Activated CD4-positive, alpha-beta T cell treated with anti-CD3 and anti-CD28 coated beads, Interleukin-2, amount 10 ng/mL, durations not matched to agents 24 days and 14 days (primary cell): ENCODE results near the gene DAG1. TPM values are rescaled to one million over a fixed set of nuclear protein-coding genes. Genes with fewer than 3 reads are reported as not detected.
A peak's percentile ranks its signal among the peaks of the same experiment; 100 is the strongest.

ENCODE experiments used
- DNase-seq: peaks from one replicate; pipeline ENCODE4 v3.0.0; 2022
- H3K27ac Mint-ChIP-seq: one replicate; pipeline ENCODE4 v1.8.0; 2022; ENCODE audit warnings: mild to moderate bottlenecking, mixed read lengths
- H3K27me3 Mint-ChIP-seq: one replicate; pipeline ENCODE4 v1.8.0; 2022; ENCODE audit warnings: mixed read lengths
- H3K36me3 Mint-ChIP-seq: one replicate; pipeline ENCODE4 v1.8.0; 2022; ENCODE audit warnings: low read depth, mild to moderate bottlenecking, mixed read lengths
- H3K4me1 Mint-ChIP-seq: one replicate; pipeline ENCODE4 v1.8.0; 2021; ENCODE audit warnings: mixed read lengths
- H3K4me3 Mint-ChIP-seq: one replicate; pipeline ENCODE4 v1.8.0; 2022; ENCODE audit warnings: mild to moderate bottlenecking, moderate library complexity, mixed read lengths
- H3K9me3 Mint-ChIP-seq: one replicate; pipeline ENCODE4 v1.8.0; 2021; ENCODE audit warnings: mixed read lengths
- intact Hi-C: fragments of 100-400 bp; cut with micrococcal nuclease; formaldehyde crosslinking; loops from one replicate; pipeline ENCODE4 v1.15.1; 2023
- total RNA-seq: library from RNA; stranded (reverse); gene quantifications from 2 replicates; pipeline ENCODE4 v1.2.3, GENCODE V29; 2022

The DAG1 gene
- 21.3 and 21.9 TPM in 2 replicates for total RNA-seq

- Mint-ChIP-seq H3K9me3 (no peaks in the 10 kb centered on the region), H3K4me1 (peaks cover 21% of the 10 kb centered on the region), H3K27me3 (no peaks in the 10 kb centered on the region)
Measured at GRCh38 chr3:49469936-49470713, at the start of gene DAG1. TSS of gene DAG1 (plus strand) at chr3:49470267. CDS start at chr3:49510535, 40,268 bp downstream.

GRCh38 chr3:49421890-49422378 lies 48.1 kb upstream of the DAG1 start:
- DNase-seq = no peak
- no peak overlapping the region for H3K4me3 Mint-ChIP-seq
- H3K4me1 Mint-ChIP-seq = peaks cover 29% of the 10 kb centered on the region
- H3K9me3 Mint-ChIP-seq = no peaks in the 10 kb centered on the region
- H3K36me3 Mint-ChIP-seq = peaks cover 39% of the 10 kb centered on the region
- no peaks in the 10 kb centered on the region for H3K27me3 Mint-ChIP-seq
- H3K27ac Mint-ChIP-seq = peak overlapping the region; percentile 48
- intact Hi-C loops = no loop called here

More at GRCh38 chr3:49469936-49470713, at the start of gene DAG1:
- DNase-seq = peak; percentile 99
- Mint-ChIP-seq H3K27ac (peak within 1 kb of the TSS; percentile 91), H3K36me3 (peaks cover 9% of the 10 kb centered on the region), H3K4me3 (peak within 1 kb of the TSS; percentile 93)
- intact Hi-C loops = loop anchor here (1.0 to 2.0 kb wide), 6 partner anchors 58 to 376 kb away; partner anchors contain the start of genes APEH, IP6K1, QRICH1 and TCTA

GRCh38 chr3:49422379-49423248 lies 47.5 kb upstream of the DAG1 start, which contains the start of gene AMT:
TSS of gene AMT (minus strand) at chr3:49422473. CDS start at chr3:49422450, 23 bp downstream.
- Mint-ChIP-seq H3K27ac (peak within 1 kb of the TSS; percentile 48), H3K27me3 (no peaks in the 10 kb centered on the region)
- intact Hi-C loops = no loop called here

GRCh38 chr3:49424816-49425215 lies 45.3 kb upstream of the DAG1 start:
- H3K27ac Mint-ChIP-seq = no peak overlapping the region
- H3K36me3 Mint-ChIP-seq = peaks cover 32% of the 10 kb centered on the region
- no peak for DNase-seq
- H3K4me1 Mint-ChIP-seq = peaks cover 26% of the 10 kb centered on the region
- H3K9me3 Mint-ChIP-seq = no peaks in the 10 kb centered on the region
- intact Hi-C loops = loop anchor here (5.0 kb wide), 2 partner anchors 68 to 333 kb away; partner anchors contain the start of genes GPX1 and QRICH1
- no peaks in the 10 kb centered on the region for H3K27me3 Mint-ChIP-seq
- H3K4me3 Mint-ChIP-seq = no peak overlapping the region

More at GRCh38 chr3:49422379-49423248, 47.5 kb upstream of the DAG1 start, which contains the start of gene AMT:
- no peak for DNase-seq
- Mint-ChIP-seq H3K9me3 (no peaks in the 10 kb centered on the region), H3K36me3 (peaks cover 39% of the 10 kb centered on the region), H3K4me3 (no peak within 1 kb of the TSS), H3K4me1 (peaks cover 29% of the 10 kb centered on the region)

GRCh38 chr3:49427586-49427985 lies 42.5 kb upstream of the DAG1 start:
- Mint-ChIP-seq H3K4me3 (peak overlapping the region; percentile 93), H3K36me3 (peaks cover 13% of the 10 kb centered on the region), H3K9me3 (no peaks in the 10 kb centered on the region), H3K27me3 (no peaks in the 10 kb centered on the region), H3K27ac (no peak overlapping the region), H3K4me1 (peaks cover 14% of the 10 kb centered on the region)
- DNase-seq = no peak
- intact Hi-C loops = loop anchor here (5.0 kb wide), 2 partner anchors 70 to 335 kb away; partner anchors contain the start of genes GPX1 and QRICH1

GRCh38 chr3:49428752-49429080 lies 41.4 kb upstream of the DAG1 start:
- Mint-ChIP-seq H3K9me3 (no peaks in the 10 kb centered on the region), H3K4me3 (peak overlapping the region; percentile 93), H3K4me1 (peaks cover 8% of the 10 kb centered on the region), H3K36me3 (peaks cover 13% of the 10 kb centered on the region), H3K27ac (peak overlapping the region; percentile 94), H3K27me3 (no peaks in the 10 kb centered on the region)
- DNase-seq = no peak
- intact Hi-C loops = loop anchor here (1.0 to 5.0 kb wide), 6 partner anchors 12 to 336 kb away; partner anchors contain the start of genes GPX1, QRICH1, TCTA and USP4

GRCh38 chr3:49434731-49435130 lies 35.3 kb upstream of the DAG1 start:
- no peaks in the 10 kb centered on the region for H3K9me3 Mint-ChIP-seq
- no peak overlapping the region for H3K27ac Mint-ChIP-seq
- intact Hi-C loops = no loop called here
- no peaks in the 10 kb centered on the region for H3K36me3 Mint-ChIP-seq
- H3K4me1 Mint-ChIP-seq = no peaks in the 10 kb centered on the region
- no peak for DNase-seq
- H3K27me3 Mint-ChIP-seq = no peaks in the 10 kb centered on the region
- no peak overlapping the region for H3K4me3 Mint-ChIP-seq

- intact Hi-C loops = no loop called here
Measured at GRCh38 chr3:49445391-49445790, 24.7 kb upstream of the DAG1 start.

GRCh38 chr3:49453621-49454020 lies 16.4 kb upstream of the DAG1 start:
- Mint-ChIP-seq H3K4me3 (no peak overlapping the region), H3K36me3 (no peaks in the 10 kb centered on the region), H3K27ac (no peak overlapping the region), H3K4me1 (peaks cover 5% of the 10 kb centered on the region), H3K9me3 (no peaks in the 10 kb centered on the region), H3K27me3 (no peaks in the 10 kb centered on the region)
- intact Hi-C loops = no loop called here
- DNase-seq = no peak

More at GRCh38 chr3:49445391-49445790, 24.7 kb upstream of the DAG1 start:
- Mint-ChIP-seq H3K27ac (no peak overlapping the region), H3K9me3 (no peaks in the 10 kb centered on the region), H3K4me3 (no peak overlapping the region), H3K27me3 (no peaks in the 10 kb centered on the region), H3K36me3 (no peaks in the 10 kb centered on the region), H3K4me1 (peaks cover 12% of the 10 kb centered on the region)
- DNase-seq = no peak

GRCh38 chr3:49454458-49454857 lies 15.6 kb upstream of the DAG1 start:
- no peaks in the 10 kb centered on the region for H3K4me1 Mint-ChIP-seq
- DNase-seq = no peak
- H3K36me3 Mint-ChIP-seq = no peaks in the 10 kb centered on the region
- H3K27ac Mint-ChIP-seq = no peak overlapping the region
- no peak overlapping the region for H3K4me3 Mint-ChIP-seq
- no peaks in the 10 kb centered on the region for H3K27me3 Mint-ChIP-seq
- no peaks in the 10 kb centered on the region for H3K9me3 Mint-ChIP-seq
- intact Hi-C loops = no loop called here

GRCh38 chr3:49454898-49455681 lies 15.0 kb upstream of the DAG1 start:
- Mint-ChIP-seq H3K4me1 (no peaks in the 10 kb centered on the region), H3K36me3 (no peaks in the 10 kb centered on the region), H3K4me3 (no peak overlapping the region), H3K27ac (no peak overlapping the region), H3K27me3 (no peaks in the 10 kb centered on the region), H3K9me3 (no peaks in the 10 kb centered on the region)
- no peak for DNase-seq
- intact Hi-C loops = no loop called here

GRCh38 chr3:49456466-49456865 lies 13.6 kb upstream of the DAG1 start:
- Mint-ChIP-seq H3K27me3 (no peaks in the 10 kb centered on the region), H3K27ac (no peak overlapping the region), H3K36me3 (no peaks in the 10 kb centered on the region), H3K4me3 (no peak overlapping the region), H3K9me3 (no peaks in the 10 kb centered on the region), H3K4me1 (peaks cover under 1% of the 10 kb centered on the region)
- intact Hi-C loops = no loop called here
- DNase-seq = no peak
